Panc1 (cell line): Measurements from ENCODE around the gene PLCB1.

Experiments used
- POLR2AphosphoS5 ChIP-seq: IDR thresholded peaks from 2 replicates; pipeline ENCODE4 v1.6.1; 2012; ENCODE audit warnings: mild to moderate bottlenecking, low read depth, low read length, moderate library complexity
- TF ChIP-seq, protein P1 (sequence below): fragments of 450-650 bp; IDR thresholded peaks from 2 replicates; pipeline ENCODE4 v1.5.1; 2017; ENCODE audit warnings: mild to moderate bottlenecking
- TF ChIP-seq, protein P2 (sequence below), 2 experiments: IDR thresholded peaks; 2 replicates each; pipeline ENCODE4 v1.6.1; 2011 to 2012; ENCODE audit warnings: low read depth in 2 of 2, control low read depth in 1 of 2, low read length in 1 of 2, mild to moderate bottlenecking in 1 of 2, moderate library complexity in 1 of 2; ENCODE audit not compliant: insufficient read depth in 1 of 2

DNA sequence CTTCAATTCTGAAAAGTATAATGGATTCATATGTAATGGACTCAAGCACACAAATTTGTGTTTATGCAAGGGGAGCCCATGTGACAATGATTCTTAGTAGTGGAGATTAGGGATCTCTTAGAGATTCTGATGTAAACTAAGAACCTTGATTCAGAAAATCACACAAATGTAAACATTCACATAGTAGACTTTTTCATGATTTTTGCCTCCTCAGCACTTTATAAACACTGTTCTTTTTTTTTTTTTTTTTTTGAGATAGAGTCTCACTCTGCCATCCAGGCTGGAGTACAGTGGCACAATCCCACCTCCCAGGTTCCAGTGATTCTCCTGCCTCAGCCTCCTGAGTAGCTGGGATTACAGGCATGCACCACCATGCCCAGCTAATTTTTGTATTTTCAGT, 766.8 kb downstream of the PLCB1 start:
- TF ChIP-seq, protein P1, sequence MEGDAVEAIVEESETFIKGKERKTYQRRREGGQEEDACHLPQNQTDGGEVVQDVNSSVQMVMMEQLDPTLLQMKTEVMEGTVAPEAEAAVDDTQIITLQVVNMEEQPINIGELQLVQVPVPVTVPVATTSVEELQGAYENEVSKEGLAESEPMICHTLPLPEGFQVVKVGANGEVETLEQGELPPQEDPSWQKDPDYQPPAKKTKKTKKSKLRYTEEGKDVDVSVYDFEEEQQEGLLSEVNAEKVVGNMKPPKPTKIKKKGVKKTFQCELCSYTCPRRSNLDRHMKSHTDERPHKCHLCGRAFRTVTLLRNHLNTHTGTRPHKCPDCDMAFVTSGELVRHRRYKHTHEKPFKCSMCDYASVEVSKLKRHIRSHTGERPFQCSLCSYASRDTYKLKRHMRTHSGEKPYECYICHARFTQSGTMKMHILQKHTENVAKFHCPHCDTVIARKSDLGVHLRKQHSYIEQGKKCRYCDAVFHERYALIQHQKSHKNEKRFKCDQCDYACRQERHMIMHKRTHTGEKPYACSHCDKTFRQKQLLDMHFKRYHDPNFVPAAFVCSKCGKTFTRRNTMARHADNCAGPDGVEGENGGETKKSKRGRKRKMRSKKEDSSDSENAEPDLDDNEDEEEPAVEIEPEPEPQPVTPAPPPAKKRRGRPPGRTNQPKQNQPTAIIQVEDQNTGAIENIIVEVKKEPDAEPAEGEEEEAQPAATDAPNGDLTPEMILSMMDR: no peak
- no peak for TF ChIP-seq POLR2AphosphoS5
- TF ChIP-seq, protein P2, sequence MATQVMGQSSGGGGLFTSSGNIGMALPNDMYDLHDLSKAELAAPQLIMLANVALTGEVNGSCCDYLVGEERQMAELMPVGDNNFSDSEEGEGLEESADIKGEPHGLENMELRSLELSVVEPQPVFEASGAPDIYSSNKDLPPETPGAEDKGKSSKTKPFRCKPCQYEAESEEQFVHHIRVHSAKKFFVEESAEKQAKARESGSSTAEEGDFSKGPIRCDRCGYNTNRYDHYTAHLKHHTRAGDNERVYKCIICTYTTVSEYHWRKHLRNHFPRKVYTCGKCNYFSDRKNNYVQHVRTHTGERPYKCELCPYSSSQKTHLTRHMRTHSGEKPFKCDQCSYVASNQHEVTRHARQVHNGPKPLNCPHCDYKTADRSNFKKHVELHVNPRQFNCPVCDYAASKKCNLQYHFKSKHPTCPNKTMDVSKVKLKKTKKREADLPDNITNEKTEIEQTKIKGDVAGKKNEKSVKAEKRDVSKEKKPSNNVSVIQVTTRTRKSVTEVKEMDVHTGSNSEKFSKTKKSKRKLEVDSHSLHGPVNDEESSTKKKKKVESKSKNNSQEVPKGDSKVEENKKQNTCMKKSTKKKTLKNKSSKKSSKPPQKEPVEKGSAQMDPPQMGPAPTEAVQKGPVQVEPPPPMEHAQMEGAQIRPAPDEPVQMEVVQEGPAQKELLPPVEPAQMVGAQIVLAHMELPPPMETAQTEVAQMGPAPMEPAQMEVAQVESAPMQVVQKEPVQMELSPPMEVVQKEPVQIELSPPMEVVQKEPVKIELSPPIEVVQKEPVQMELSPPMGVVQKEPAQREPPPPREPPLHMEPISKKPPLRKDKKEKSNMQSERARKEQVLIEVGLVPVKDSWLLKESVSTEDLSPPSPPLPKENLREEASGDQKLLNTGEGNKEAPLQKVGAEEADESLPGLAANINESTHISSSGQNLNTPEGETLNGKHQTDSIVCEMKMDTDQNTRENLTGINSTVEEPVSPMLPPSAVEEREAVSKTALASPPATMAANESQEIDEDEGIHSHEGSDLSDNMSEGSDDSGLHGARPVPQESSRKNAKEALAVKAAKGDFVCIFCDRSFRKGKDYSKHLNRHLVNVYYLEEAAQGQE (IDR thresholded peaks at IDR 0.05; ENCODE audit: insufficient read depth in 1 of 2, low read depth in 2 of 2, low read length in 1 of 2): no peak
